Activated B cell treated with CpG ODN at 0.5 μM for 24 hours (primary cell): ENCODE results near the gene ZNF20. TPM values are rescaled to one million over a fixed set of nuclear protein-coding genes. Genes with fewer than 3 reads are reported as not detected.
"Not testable (repeated sequence)": the region's sequence is repeated elsewhere in the genome, so short reads cannot be mapped to it uniquely, and the experiment has no call there.

ENCODE experiments used
- ATAC-seq: fragments of 200-7000 bp; cut with Tn5 transposase; one replicate; pipeline ENCODE4 v1.10.0; 2021; ENCODE audit warnings: low read depth, mild to moderate bottlenecking, moderate library complexity
- CTCF ChIA-PET: fragments of 350-600 bp; sonication (Branson Sonifier 250); formaldehyde crosslinking; loops from one replicate; lab custom pipeline; 2021; ENCODE audit warnings: antibody characterized with exemption; lab: Charles Lee
- POLR2A ChIA-PET: fragments of 350-600 bp; sonication (Branson Sonifier 250); formaldehyde crosslinking; loops from one replicate; lab custom pipeline; 2021; ENCODE audit warnings: antibody characterized with exemption; lab: Charles Lee
- DNase-seq: peaks from one replicate; pipeline ENCODE4 v3.0.0; 2022
- H3K27ac Mint-ChIP-seq: one replicate; pipeline ENCODE4 v1.8.0; 2020; ENCODE audit warnings: mixed read lengths
- H3K27me3 Mint-ChIP-seq: one replicate; pipeline ENCODE4 v1.8.0; 2021; ENCODE audit warnings: mixed read lengths
- H3K36me3 Mint-ChIP-seq: one replicate; pipeline ENCODE4 v1.8.0; 2021; ENCODE audit warnings: low read depth, mixed read lengths
- H3K4me1 Mint-ChIP-seq: one replicate; pipeline ENCODE4 v1.8.0; 2021; ENCODE audit warnings: mixed read lengths
- H3K4me3 Mint-ChIP-seq: one replicate; pipeline ENCODE4 v1.8.0; 2020; ENCODE audit warnings: mild to moderate bottlenecking, mixed read lengths
- H3K9me3 Mint-ChIP-seq: one replicate; pipeline ENCODE4 v1.8.0; 2020; ENCODE audit warnings: mixed read lengths
- intact Hi-C: fragments of 100-400 bp; cut with micrococcal nuclease; formaldehyde crosslinking; loops from one replicate; pipeline ENCODE4 v1.15.1; 2024
- total RNA-seq: library from RNA; stranded (reverse); gene quantifications from 2 replicates; pipeline ENCODE4 v1.2.3, GENCODE V29; 2022
- TF ChIP-seq, protein P1 (sequence below): fragments of 200-600 bp; IDR thresholded peaks from one replicate; pipeline ENCODE4 v1.8.0; 2022; ENCODE audit warnings: antibody characterized with exemption, mild to moderate bottlenecking

ZNF20 gene
- total RNA-seq, 1 donor from 2014 or later: 4.2 TPM

DNA sequence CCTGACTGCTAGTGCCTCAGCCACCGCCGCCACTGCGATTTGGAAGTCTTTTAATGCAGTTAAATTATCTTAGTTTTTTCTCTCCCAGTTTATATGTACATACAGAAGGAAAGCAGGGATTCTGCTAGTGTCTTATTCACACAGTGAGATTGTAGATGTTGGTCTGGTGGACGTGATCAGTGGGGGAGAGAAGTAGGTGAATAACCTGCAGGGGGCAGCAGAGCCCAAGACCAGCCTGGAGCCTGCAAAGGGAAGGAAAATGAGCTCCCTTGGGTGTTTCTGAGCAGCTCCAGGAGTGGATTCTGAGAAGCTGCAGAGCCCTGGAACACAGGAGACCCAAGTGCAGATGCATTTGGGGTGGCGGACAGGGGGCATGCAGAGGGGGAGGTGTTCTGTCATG lies 49.3 kb downstream of the ZNF20 start:
- DNase-seq (peak; percentile 20), ATAC-seq (peak; percentile 50)
- peaks cover 3% of the 10 kb centered on the region for H3K9me3 Mint-ChIP-seq
- no peak overlapping the region for H3K4me3 Mint-ChIP-seq
- H3K27me3 Mint-ChIP-seq: peaks cover 3% of the 10 kb centered on the region
- POLR2A ChIA-PET: no interaction called here
- intact Hi-C loops: loop anchor here (1.0 kb wide), 1 partner anchor 46 kb away; no protein-coding TSS in a partner anchor
- peaks cover 3% of the 10 kb centered on the region for H3K36me3 Mint-ChIP-seq
- H3K4me1 Mint-ChIP-seq: peaks cover 17% of the 10 kb centered on the region
- CTCF ChIA-PET: interaction anchor here (0.6 to 2.5 kb wide), 11 partner anchors 9 to 293 kb away, joined by 3 to 10 read pairs (median 3); partner anchors contain the start of genes ZNF20, ZNF491 and ZNF844
- H3K27ac Mint-ChIP-seq: no peak overlapping the region
- TF ChIP-seq, protein P1, sequence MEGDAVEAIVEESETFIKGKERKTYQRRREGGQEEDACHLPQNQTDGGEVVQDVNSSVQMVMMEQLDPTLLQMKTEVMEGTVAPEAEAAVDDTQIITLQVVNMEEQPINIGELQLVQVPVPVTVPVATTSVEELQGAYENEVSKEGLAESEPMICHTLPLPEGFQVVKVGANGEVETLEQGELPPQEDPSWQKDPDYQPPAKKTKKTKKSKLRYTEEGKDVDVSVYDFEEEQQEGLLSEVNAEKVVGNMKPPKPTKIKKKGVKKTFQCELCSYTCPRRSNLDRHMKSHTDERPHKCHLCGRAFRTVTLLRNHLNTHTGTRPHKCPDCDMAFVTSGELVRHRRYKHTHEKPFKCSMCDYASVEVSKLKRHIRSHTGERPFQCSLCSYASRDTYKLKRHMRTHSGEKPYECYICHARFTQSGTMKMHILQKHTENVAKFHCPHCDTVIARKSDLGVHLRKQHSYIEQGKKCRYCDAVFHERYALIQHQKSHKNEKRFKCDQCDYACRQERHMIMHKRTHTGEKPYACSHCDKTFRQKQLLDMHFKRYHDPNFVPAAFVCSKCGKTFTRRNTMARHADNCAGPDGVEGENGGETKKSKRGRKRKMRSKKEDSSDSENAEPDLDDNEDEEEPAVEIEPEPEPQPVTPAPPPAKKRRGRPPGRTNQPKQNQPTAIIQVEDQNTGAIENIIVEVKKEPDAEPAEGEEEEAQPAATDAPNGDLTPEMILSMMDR: peak; percentile 47

DNA sequence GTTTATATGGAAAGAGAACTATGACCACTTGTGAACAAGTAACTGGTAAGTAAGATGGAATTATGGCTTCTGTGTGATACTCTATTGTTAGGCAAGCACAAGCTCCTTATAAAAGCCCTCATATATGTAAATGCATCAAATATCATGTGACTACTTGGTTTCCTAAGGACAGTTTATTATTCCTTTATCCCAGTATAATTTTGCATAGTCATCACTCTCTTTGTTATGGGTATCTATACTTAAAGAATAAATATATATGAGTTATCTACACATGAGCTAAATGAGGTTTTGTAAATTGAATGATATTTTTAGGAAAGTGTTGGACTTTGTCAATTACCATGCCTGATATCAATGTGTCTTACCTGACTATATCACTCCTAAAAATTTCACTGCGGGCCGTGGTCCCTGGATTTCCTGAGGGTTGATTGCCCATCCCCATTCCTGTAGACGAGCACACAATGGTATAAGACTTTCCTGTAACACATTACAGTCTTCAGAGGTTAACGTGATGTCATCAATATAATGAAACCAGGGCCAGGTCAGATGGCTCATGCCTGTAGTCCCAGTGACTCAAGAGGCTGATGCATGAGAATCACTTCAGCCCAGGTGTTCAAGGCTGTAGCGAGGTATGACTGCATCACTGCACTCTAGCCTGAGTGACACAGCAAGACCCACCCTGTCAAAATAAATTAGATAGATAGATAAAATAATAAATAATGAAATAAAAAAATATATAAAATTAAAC lies 54.9 kb downstream of the ZNF20 start:
- Mint-ChIP-seq H3K36me3 (peaks cover 20% of the 10 kb centered on the region), H3K27me3 (no peaks in the 10 kb centered on the region), H3K4me3 (no peak overlapping the region), H3K27ac (no peak overlapping the region), H3K9me3 (peaks cover 5% of the 10 kb centered on the region), H3K4me1 (no peaks in the 10 kb centered on the region)
- intact Hi-C loops: no loop called here
- ATAC-seq: no peak
- no peak for DNase-seq
- ChIA-PET CTCF (interaction anchor here (0.7 kb wide), 1 partner anchor 126 kb away, joined by 3 read pairs; no protein-coding TSS in a partner anchor), POLR2A (interaction anchor here (0.5 to 0.7 kb wide), 2 partner anchors 29 to 678 kb away, joined by 3 to 5 read pairs; no protein-coding TSS in a partner anchor)
- TF ChIP-seq, protein P1: no peak

DNA sequence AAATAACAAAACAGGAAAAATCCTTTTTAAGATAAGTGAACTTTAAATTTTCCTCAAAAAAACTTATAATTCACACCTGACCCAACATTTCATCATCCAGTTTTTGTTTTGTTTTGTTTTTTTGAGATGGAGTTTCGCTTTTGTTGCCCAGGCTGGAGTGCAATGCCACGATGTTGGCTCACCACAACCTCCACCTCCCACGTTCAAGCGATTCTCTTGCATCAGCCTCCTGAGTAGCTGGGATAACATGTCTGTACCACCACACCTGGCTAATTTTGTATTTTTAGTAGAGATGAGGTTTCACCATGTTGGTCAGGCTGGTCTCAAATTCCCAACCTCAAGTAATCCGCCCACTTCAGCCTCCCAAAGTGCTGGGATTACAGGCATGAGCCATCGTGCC lies 56.8 kb downstream of the ZNF20 start:
- H3K9me3 Mint-ChIP-seq, H3K4me3 Mint-ChIP-seq, DNase-seq, H3K27me3 Mint-ChIP-seq, H3K4me1 Mint-ChIP-seq, ATAC-seq, CTCF ChIA-PET, intact Hi-C loops, H3K27ac Mint-ChIP-seq, POLR2A ChIA-PET: not testable (repeated sequence)
- H3K36me3 Mint-ChIP-seq: peaks cover 30% of the 10 kb centered on the region

Other genes with a start within 250 kb of the ZNF20 start
- 24.5 and 33.1 TPM in 2 replicates for gene ZNF700, start 215.2 kb downstream of the ZNF20 start, total RNA-seq
- 9.8 and 10.0 TPM in 2 replicates for gene ZNF763, start 175.3 kb downstream of the ZNF20 start, total RNA-seq
- gene ZNF433, start 104.7 kb downstream of the ZNF20 start, total RNA-seq: 6.9 and 8.6 TPM in 2 replicates
- gene ZNF878, start 87.4 kb downstream of the ZNF20 start, total RNA-seq: 1.2 and 1.6 TPM in 2 replicates
- gene ZNF844, start 75.6 kb downstream of the ZNF20 start, total RNA-seq: 24.8 and 27.7 TPM in 2 replicates
- gene ZNF625, start 16.4 kb upstream of the ZNF20 start, total RNA-seq: 6.5 and 8.1 TPM in 2 replicates
- gene ZNF136, start 22.7 kb upstream of the ZNF20 start, total RNA-seq: 20.4 and 24.6 TPM in 2 replicates
- 20.6 and 26.4 TPM in 2 replicates for gene ZNF44, start 154.5 kb upstream of the ZNF20 start, total RNA-seq
- gene ZNF563, start 193.3 kb upstream of the ZNF20 start, total RNA-seq: 3.6 and 3.7 TPM in 2 replicates
- 6.9 and 8.7 TPM in 2 replicates for gene ZNF442, start 225.3 kb upstream of the ZNF20 start, total RNA-seq